Left ventricle myocardium inferior (tissue), 1 donor: ENCODE data around the gene SERPINB8. TPM values are rescaled to one million over a fixed set of nuclear protein-coding genes. Genes with fewer than 3 reads are reported as not detected.

Experiments
- DNase-seq: peaks from one replicate; pipeline ENCODE4 v3.0.0-alpha.2; 2020
- H3K27ac ChIP-seq: fragments of 200-600 bp; replicated peaks from 2 replicates; pipeline ENCODE4 v1.8.0; 2021
- H3K27me3 ChIP-seq: fragments of 200-600 bp; 2 replicates; pipeline ENCODE4 v1.8.0; 2021; ENCODE audit warnings: low read depth
- H3K36me3 ChIP-seq: fragments of 200-600 bp; 2 replicates; pipeline ENCODE4 v1.8.0; 2021
- H3K4me1 ChIP-seq: fragments of 200-600 bp; 2 replicates; pipeline ENCODE4 v1.8.0; 2021
- H3K4me3 ChIP-seq: fragments of 200-600 bp; 2 replicates; pipeline ENCODE4 v1.8.0; 2021; ENCODE audit warnings: mild to moderate bottlenecking, moderate library complexity
- H3K9me3 ChIP-seq: fragments of 200-600 bp; replicated peaks from 2 replicates; pipeline ENCODE4 v1.8.0; 2021
- CTCF ChIP-seq: fragments of 200-600 bp; IDR thresholded peaks from 2 replicates; pipeline ENCODE4 v1.8.0; 2021; ENCODE audit warnings: antibody characterized with exemption, mild to moderate bottlenecking, borderline replicate concordance
- intact Hi-C: fragments of 100-400 bp; cut with micrococcal nuclease; formaldehyde crosslinking; loops from one replicate; pipeline ENCODE4 v1.11.0; 2022
- total RNA-seq: library from RNA; stranded (reverse); fragmentation: NEBNext Ultra II Directional; extraction: Animal tissue kit (Norgen Biotek cat#: 25700); gene quantifications from one replicate; pipeline ENCODE4 v1.2.1, GENCODE V29; 2021
- donor health status: DM: no; HTN: yes; CAD: no; lungs with severe emphysema.

Gene SERPINB8
- total RNA-seq, 1 donor from 2014 or later, result 2.3 TPM

- Histone ChIP-seq H3K27ac (no peak overlapping the region), H3K4me1 (no peaks in the 10 kb centered on the region), H3K27me3 (peaks cover 41% of the 10 kb centered on the region), H3K9me3 (no peaks in the 10 kb centered on the region), H3K4me3 (no peak overlapping the region), H3K36me3 (no peaks in the 10 kb centered on the region)
- DNase-seq, result no peak
- TF ChIP-seq CTCF, result no peak
- intact Hi-C loops, result no loop called here
Observed at GRCh38 chr18:63961435-63961980, 8.4 kb upstream of the SERPINB8 start.

GRCh38 chr18:63962137-63962536 is 7.7 kb upstream of the SERPINB8 start:
- Histone ChIP-seq H3K9me3 (no peaks in the 10 kb centered on the region), H3K27ac (no peak overlapping the region), H3K4me3 (no peak overlapping the region), H3K36me3 (no peaks in the 10 kb centered on the region), H3K27me3 (peaks cover 41% of the 10 kb centered on the region), H3K4me1 (no peaks in the 10 kb centered on the region)
- intact Hi-C loops, result no loop called here
- no peak for TF ChIP-seq CTCF
- no peak for DNase-seq

GRCh38 chr18:63963615-63964256 is 6.1 kb upstream of the SERPINB8 start:
- Histone ChIP-seq H3K36me3 (no peaks in the 10 kb centered on the region), H3K9me3 (no peaks in the 10 kb centered on the region), H3K4me1 (no peaks in the 10 kb centered on the region), H3K27me3 (peaks cover 30% of the 10 kb centered on the region), H3K4me3 (no peak overlapping the region), H3K27ac (no peak overlapping the region)
- peak; percentile 89 for TF ChIP-seq CTCF
- DNase-seq, result no peak
- intact Hi-C loops, result no loop called here

- Histone ChIP-seq H3K27me3 (peaks cover 19% of the 10 kb centered on the region), H3K4me3 (no peak overlapping the region), H3K36me3 (no peaks in the 10 kb centered on the region), H3K9me3 (no peaks in the 10 kb centered on the region), H3K4me1 (peaks cover 10% of the 10 kb centered on the region), H3K27ac (no peak overlapping the region)
- no peak for TF ChIP-seq CTCF
- intact Hi-C loops, result no loop called here
- no peak for DNase-seq
Observed at GRCh38 chr18:63964908-63965307, 5.0 kb upstream of the SERPINB8 start.

- Histone ChIP-seq H3K36me3 (no peaks in the 10 kb centered on the region), H3K4me3 (no peak overlapping the region), H3K27me3 (peaks cover 14% of the 10 kb centered on the region), H3K4me1 (peaks cover 14% of the 10 kb centered on the region), H3K9me3 (no peaks in the 10 kb centered on the region), H3K27ac (no peak overlapping the region)
- no peak for TF ChIP-seq CTCF
- intact Hi-C loops, result no loop called here
- DNase-seq, result no peak
Observed at GRCh38 chr18:63965716-63966330, 4.1 kb upstream of the SERPINB8 start.
